ENCODE data around the gene NYNRIN. TPM values are rescaled to one million over a fixed set of nuclear protein-coding genes. Genes with fewer than 3 reads are reported as not detected.
"Not testable (repeated sequence)": the region's sequence is repeated elsewhere in the genome, so short reads cannot be mapped to it uniquely, and the experiment has no call there.

NYNRIN gene
- total and polyA plus RNA-seq, 3 experiments from 2014 or later = 0.02 to 0.04 TPM; not detected in 1

GRCh38 chr14:24443053-24443665, 44.4 kb downstream of the NYNRIN start:
- POLR2A ChIA-PET = interaction anchor here (0.6 to 3.1 kb wide), 4 partner anchors 13 to 1348 kb away, joined by 3 to 54 read pairs (median 4); partner anchors contain the start of genes ACIN1, CBLN3, KHNYN and NYNRIN
- Mint-ChIP-seq H3K9me3 (no peaks in the 10 kb centered on the region), H3K4me3 (peak overlapping the region; percentile 88 to 99 (median 96)), H3K27me3 (peaks cover 0 to 4% of the 10 kb centered on the region in 2 donors), H3K4me1 (peaks cover 29 to 47% (median 41%) of the 10 kb centered on the region in 3 donors), H3K27ac (peak overlapping the region; percentile 93 to 99 (median 98)), H3K36me3 (peaks cover 0 to 43% (median 10%) of the 10 kb centered on the region in 3 donors)
- no peaks in the 10 kb centered on the region for H3K27me3 ChIP-seq (ENCODE audit: insufficient read depth, low read length, poor library complexity, severe bottlenecking)
- H3K4me3 ChIP-seq (ENCODE audit: low read length) = peak overlapping the region; percentile 96
- CTCF ChIA-PET = interaction anchor here (4.2 to 22.1 kb wide), 2 partner anchors 12 to 108 kb away, joined by 49 to 486 read pairs; partner anchors contain the start of genes ADCY4, CBLN3, KHNYN and RIPK3
- no peak for DNase-seq
- H3K27ac ChIP-seq (ENCODE audit: low read depth, low read length) = peak overlapping the region; percentile 97
- H3K4me1 ChIP-seq (ENCODE audit: insufficient read depth, low read length) = peaks cover 18% of the 10 kb centered on the region
- H3K9me3 ChIP-seq (ENCODE audit: low read length) = no peaks in the 10 kb centered on the region
- H3K36me3 ChIP-seq (ENCODE audit: insufficient read depth, low read length) = peaks cover 22% of the 10 kb centered on the region

- H3K9me3 Mint-ChIP-seq; H3K36me3 ChIP-seq (ENCODE audit: insufficient read depth, low read length); H3K27me3 Mint-ChIP-seq; DNase-seq; H3K27ac ChIP-seq (ENCODE audit: low read depth, low read length); H3K27ac Mint-ChIP-seq; H3K4me1 Mint-ChIP-seq; H3K9me3 ChIP-seq (ENCODE audit: low read length); CTCF ChIA-PET; H3K27me3 ChIP-seq (ENCODE audit: insufficient read depth, low read length, poor library complexity, severe bottlenecking); H3K4me3 ChIP-seq (ENCODE audit: low read length); H3K4me1 ChIP-seq (ENCODE audit: insufficient read depth, low read length): not testable (repeated sequence)
- Mint-ChIP-seq H3K36me3 (peaks cover 5 to 27% (median 9%) of the 10 kb centered on the region in 3 donors), H3K4me3 (peak overlapping the region in 1 of 7 donors; percentile 69)
- POLR2A ChIA-PET = interaction anchor here (0.6 kb wide), 1 partner anchor 289 kb away, joined by 3 read pairs; no protein-coding TSS in a partner anchor
Observed at GRCh38 chr14:24450828-24451227, 52.0 kb downstream of the NYNRIN start.

GRCh38 chr14:24456980-24457379, 58.2 kb downstream of the NYNRIN start:
- Mint-ChIP-seq H3K4me3 (no peak overlapping the region), H3K9me3 (peaks cover 0 to 4% (median 2%) of the 10 kb centered on the region in 5 donors), H3K36me3 (peaks cover 5 to 23% (median 5%) of the 10 kb centered on the region in 3 donors), H3K27me3 (peaks cover 0 to 7% of the 10 kb centered on the region in 2 donors), H3K4me1 (no peaks in the 10 kb centered on the region), H3K27ac (peak overlapping the region in 1 of 8 donors; percentile 48)
- CTCF ChIA-PET = no interaction called here
- no peak for DNase-seq
- Histone ChIP-seq H3K27ac (ENCODE audit: low read depth, low read length) (no peak overlapping the region), H3K36me3 (ENCODE audit: insufficient read depth, low read length) (no peaks in the 10 kb centered on the region), H3K27me3 (ENCODE audit: insufficient read depth, low read length, poor library complexity, severe bottlenecking) (no peaks in the 10 kb centered on the region), H3K4me3 (ENCODE audit: low read length) (no peak overlapping the region), H3K9me3 (ENCODE audit: low read length) (no peaks in the 10 kb centered on the region), H3K4me1 (ENCODE audit: insufficient read depth, low read length) (no peaks in the 10 kb centered on the region)
- POLR2A ChIA-PET = no interaction called here

- CTCF ChIA-PET = no interaction called here
- peaks cover 0 to 4% (median 2%) of the 10 kb centered on the region in 5 donors for H3K9me3 Mint-ChIP-seq
- no peak overlapping the region for H3K27ac Mint-ChIP-seq
- H3K4me3 Mint-ChIP-seq = no peak overlapping the region
- peaks cover 2 to 16% (median 5%) of the 10 kb centered on the region in 3 donors for H3K36me3 Mint-ChIP-seq
- POLR2A ChIA-PET = no interaction called here
- no peak overlapping the region for H3K4me3 ChIP-seq (ENCODE audit: low read length)
- H3K9me3 ChIP-seq (ENCODE audit: low read length) = no peaks in the 10 kb centered on the region
- H3K4me1 ChIP-seq (ENCODE audit: insufficient read depth, low read length) = peaks cover 3% of the 10 kb centered on the region
- no peaks in the 10 kb centered on the region for H3K36me3 ChIP-seq (ENCODE audit: insufficient read depth, low read length)
- H3K4me1 Mint-ChIP-seq = peaks cover 3 to 8% (median 4%) of the 10 kb centered on the region in 3 donors
- H3K27ac ChIP-seq (ENCODE audit: low read depth, low read length) = no peak overlapping the region
- no peaks in the 10 kb centered on the region for H3K27me3 ChIP-seq (ENCODE audit: insufficient read depth, low read length, poor library complexity, severe bottlenecking)
- DNase-seq = no peak
- H3K27me3 Mint-ChIP-seq = peaks cover 0 to 2% of the 10 kb centered on the region in 2 donors
Observed at GRCh38 chr14:24458736-24459135, 59.9 kb downstream of the NYNRIN start.

- no peaks in the 10 kb centered on the region for H3K9me3 Mint-ChIP-seq
- H3K36me3 ChIP-seq (ENCODE audit: insufficient read depth, low read length) = no peaks in the 10 kb centered on the region
- no peaks in the 10 kb centered on the region for H3K9me3 ChIP-seq (ENCODE audit: low read length)
- POLR2A ChIA-PET = no interaction called here
- peaks cover 8% of the 10 kb centered on the region for H3K4me1 ChIP-seq (ENCODE audit: insufficient read depth, low read length)
- H3K4me3 ChIP-seq (ENCODE audit: low read length) = no peak overlapping the region
- no peak for DNase-seq
- peaks cover 9 to 14% (median 10%) of the 10 kb centered on the region in 3 donors for H3K4me1 Mint-ChIP-seq
- H3K27me3 Mint-ChIP-seq = peaks cover 0 to 2% of the 10 kb centered on the region in 2 donors
- CTCF ChIA-PET = no interaction called here
- peak overlapping the region in 1 of 7 donors; percentile 65 for H3K4me3 Mint-ChIP-seq
- peaks cover 0 to 10% (median 2%) of the 10 kb centered on the region in 3 donors for H3K36me3 Mint-ChIP-seq
- H3K27me3 ChIP-seq (ENCODE audit: insufficient read depth, low read length, poor library complexity, severe bottlenecking) = no peaks in the 10 kb centered on the region
- H3K27ac Mint-ChIP-seq = peak overlapping the region in 1 of 8 donors; percentile 37
- no peak overlapping the region for H3K27ac ChIP-seq (ENCODE audit: low read depth, low read length)
Observed at GRCh38 chr14:24459331-24459730, 60.5 kb downstream of the NYNRIN start.

- H3K4me3 ChIP-seq (ENCODE audit: low read length) = no peak overlapping the region
- peaks cover 25% of the 10 kb centered on the region for H3K4me1 ChIP-seq (ENCODE audit: insufficient read depth, low read length)
- DNase-seq = no peak
- no peaks in the 10 kb centered on the region for H3K9me3 ChIP-seq (ENCODE audit: low read length)
- H3K4me3 Mint-ChIP-seq = no peak overlapping the region
- no peaks in the 10 kb centered on the region for H3K27me3 ChIP-seq (ENCODE audit: insufficient read depth, low read length, poor library complexity, severe bottlenecking)
- H3K27ac Mint-ChIP-seq = no peak overlapping the region
- peaks cover 20 to 34% (median 29%) of the 10 kb centered on the region in 3 donors for H3K4me1 Mint-ChIP-seq
- ChIA-PET POLR2A (no interaction called here), CTCF (no interaction called here)
- H3K36me3 ChIP-seq (ENCODE audit: insufficient read depth, low read length) = no peaks in the 10 kb centered on the region
- peaks cover 0 to 5% (median 3%) of the 10 kb centered on the region in 3 donors for H3K36me3 Mint-ChIP-seq
- H3K27ac ChIP-seq (ENCODE audit: low read depth, low read length) = no peak overlapping the region
- H3K9me3 Mint-ChIP-seq = no peaks in the 10 kb centered on the region
- H3K27me3 Mint-ChIP-seq = peaks cover 0 to 2% of the 10 kb centered on the region in 2 donors
Observed at GRCh38 chr14:24461336-24461735, 62.5 kb downstream of the NYNRIN start.

GRCh38 chr14:24463017-24463883, 64.4 kb downstream of the NYNRIN start:
- Mint-ChIP-seq H3K36me3 (peaks cover 0 to 10% (median 7%) of the 10 kb centered on the region in 3 donors), H3K9me3 (no peaks in the 10 kb centered on the region), H3K27me3 (no peaks in the 10 kb centered on the region), H3K4me1 (peaks cover 20 to 34% (median 30%) of the 10 kb centered on the region in 3 donors), H3K27ac (peak overlapping the region in 1 of 8 donors; percentile 20), H3K4me3 (no peak overlapping the region)
- POLR2A ChIA-PET = no interaction called here
- Histone ChIP-seq H3K27ac (ENCODE audit: low read depth, low read length) (no peak overlapping the region), H3K9me3 (ENCODE audit: low read length) (no peaks in the 10 kb centered on the region), H3K4me1 (ENCODE audit: insufficient read depth, low read length) (peaks cover 26% of the 10 kb centered on the region), H3K4me3 (ENCODE audit: low read length) (no peak overlapping the region), H3K36me3 (ENCODE audit: insufficient read depth, low read length) (no peaks in the 10 kb centered on the region), H3K27me3 (ENCODE audit: insufficient read depth, low read length, poor library complexity, severe bottlenecking) (no peaks in the 10 kb centered on the region)
- DNase-seq = no peak
- CTCF ChIA-PET = no interaction called here
